Lung (tissue), 12 donors: ENCODE data around the gene MAST4. TPM values are rescaled to one million over a fixed set of nuclear protein-coding genes. Genes with fewer than 3 reads are reported as not detected.
A peak's percentile ranks its signal among the peaks of the same experiment; 100 is the strongest.

Experiments
- ATAC-seq: fragments of 200-7000 bp; cut with Tn5 transposase; one replicate; pipeline ENCODE4 v1.9.1; 2020; ENCODE audit warnings: moderate number of reproducible peaks; ENCODE audit not compliant: insufficient read depth, low FRiP score
- DNase-seq, 3 donors: peaks; one replicate each; pipeline ENCODE4 v3.0.0-alpha.2; 2013 to 2017
- H3K27ac ChIP-seq, 2 donors: one replicate each; pipeline ENCODE4 v1.5.1; 2013; ENCODE audit warnings: mild to moderate bottlenecking in 2 of 2, moderate library complexity in 2 of 2, control low read depth in 1 of 2, inconsistent platforms in 1 of 2, low read depth in 1 of 2, low read length in 1 of 2
- H3K27me3 ChIP-seq, 3 donors: one replicate each; pipeline ENCODE4 v1.5.1; 2013; ENCODE audit warnings: low read length in 2 of 3; ENCODE audit not compliant: control insufficient read depth in 3 of 3, insufficient read depth in 3 of 3
- H3K36me3 ChIP-seq, 4 donors: one replicate each; pipeline ENCODE4 v1.5.1; 2013; ENCODE audit warnings: low read length in 4 of 4, mild to moderate bottlenecking in 1 of 4, moderate library complexity in 1 of 4; ENCODE audit not compliant: control insufficient read depth in 4 of 4, insufficient read depth in 4 of 4
- H3K4me1 ChIP-seq, 5 donors: one replicate each; pipeline ENCODE4 v1.5.1; 2013; ENCODE audit warnings: low read length in 5 of 5, mild to moderate bottlenecking in 2 of 5, moderate library complexity in 1 of 5; ENCODE audit not compliant: control insufficient read depth in 5 of 5, insufficient read depth in 5 of 5
- H3K4me3 ChIP-seq: one replicate; pipeline ENCODE4 v1.5.1; 2013; ENCODE audit warnings: mild to moderate bottlenecking, control low read depth, moderate library complexity
- H3K9ac ChIP-seq, 2 donors: one replicate each; pipeline ENCODE4 v1.5.1; 2013; ENCODE audit warnings: low read length in 2 of 2, control low read depth in 1 of 2; ENCODE audit not compliant: insufficient read depth in 1 of 2
- H3K9me3 ChIP-seq, 4 donors: one replicate each; pipeline ENCODE4 v1.5.1; 2013; ENCODE audit warnings: low read length in 3 of 4, mild to moderate bottlenecking in 1 of 4, moderate library complexity in 1 of 4; ENCODE audit not compliant: control insufficient read depth in 4 of 4, insufficient read depth in 3 of 4
- WGBS, 2 donors: extraction: QIAGEN DNeasy Blood & Tissue Kit; methylation state at CpG; one replicate each; pipeline ENCODE4 v1.1.7; 2013; 5-methylcytosine and 5-hydroxymethylcytosine counted together
- polyA plus RNA-seq, 2 donors: library from polyadenylated mRNA; stranded (reverse); fragments of 200-250 nt; gene quantifications; one replicate each; pipeline ENCODE4 v1.2.1, GENCODE V29; 2013
- total RNA-seq, 2 donors: library from RNA; depleted of rRNA in 1 of 2; stranded (reverse); fragments of >200 nt in 1 of 2; gene quantifications; one replicate each; pipeline ENCODE4 v1.2.1, GENCODE V29; 2014 to 2021
- TF ChIP-seq, protein P1 (sequence below): IDR thresholded peaks from 2 replicates; pipeline ENCODE4 v1.5.1; 2012; ENCODE audit warnings: mild to moderate bottlenecking; ENCODE audit errors: control extremely low read depth, extremely low read depth
- donor health status: control.
- donor health status: control.
- donor health status: Bipolar disorder and iron deficiency.
- donor health status: healthy.
- donor health status: DM: yes; HTN: yes; CAD: no.

The MAST4 gene
- total and polyA plus RNA-seq, 4 donors = 13.9 to 153 (median 46.2) TPM

DNA sequence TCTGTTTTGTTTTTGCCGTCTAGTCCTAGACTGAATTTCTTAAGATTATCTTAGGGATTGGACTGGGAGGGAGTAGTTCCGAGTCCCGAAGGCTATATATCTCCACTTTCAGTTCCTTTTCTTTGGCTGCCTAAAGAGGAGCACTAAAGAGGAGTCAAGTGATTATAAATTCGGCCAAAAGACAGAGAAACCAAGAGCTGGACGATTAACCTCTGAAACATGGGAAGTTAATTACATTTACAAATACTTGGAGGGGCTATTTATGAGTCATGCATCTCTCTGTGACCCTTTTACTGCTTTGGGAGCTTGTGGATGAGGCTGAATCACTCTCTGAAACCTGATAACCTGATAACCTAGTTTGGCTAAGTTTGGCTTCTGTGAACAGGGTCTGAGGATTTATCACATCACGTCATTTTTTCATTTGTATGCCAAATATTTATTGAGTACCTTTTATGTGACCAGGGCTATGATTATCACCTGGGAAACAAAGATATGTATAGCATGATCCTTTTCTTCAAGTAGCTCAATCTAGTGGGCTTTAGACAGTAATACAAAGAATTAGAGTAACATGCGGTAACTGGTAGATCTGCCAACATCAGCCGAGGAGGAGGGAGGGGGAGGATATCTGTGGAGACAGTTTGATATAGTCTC is 419.5 kb downstream of the MAST4 start:
- DNase-seq (peak; percentile 23 to 77 (median 62)), ATAC-seq (peak; percentile 30)
- TF ChIP-seq, protein P1, sequence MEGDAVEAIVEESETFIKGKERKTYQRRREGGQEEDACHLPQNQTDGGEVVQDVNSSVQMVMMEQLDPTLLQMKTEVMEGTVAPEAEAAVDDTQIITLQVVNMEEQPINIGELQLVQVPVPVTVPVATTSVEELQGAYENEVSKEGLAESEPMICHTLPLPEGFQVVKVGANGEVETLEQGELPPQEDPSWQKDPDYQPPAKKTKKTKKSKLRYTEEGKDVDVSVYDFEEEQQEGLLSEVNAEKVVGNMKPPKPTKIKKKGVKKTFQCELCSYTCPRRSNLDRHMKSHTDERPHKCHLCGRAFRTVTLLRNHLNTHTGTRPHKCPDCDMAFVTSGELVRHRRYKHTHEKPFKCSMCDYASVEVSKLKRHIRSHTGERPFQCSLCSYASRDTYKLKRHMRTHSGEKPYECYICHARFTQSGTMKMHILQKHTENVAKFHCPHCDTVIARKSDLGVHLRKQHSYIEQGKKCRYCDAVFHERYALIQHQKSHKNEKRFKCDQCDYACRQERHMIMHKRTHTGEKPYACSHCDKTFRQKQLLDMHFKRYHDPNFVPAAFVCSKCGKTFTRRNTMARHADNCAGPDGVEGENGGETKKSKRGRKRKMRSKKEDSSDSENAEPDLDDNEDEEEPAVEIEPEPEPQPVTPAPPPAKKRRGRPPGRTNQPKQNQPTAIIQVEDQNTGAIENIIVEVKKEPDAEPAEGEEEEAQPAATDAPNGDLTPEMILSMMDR = no peak
- no peak overlapping the region for H3K4me3 ChIP-seq
- H3K27me3 ChIP-seq = no peaks in the 10 kb centered on the region
- 20 to 45% methylated on average over 8 of the region's 8 CpGs for WGBS, 2 donors
- peak overlapping the region; percentile 39 to 87 for H3K27ac ChIP-seq
- H3K9ac ChIP-seq = peak overlapping the region in 1 of 2 donors; percentile 89
- no peaks in the 10 kb centered on the region for H3K9me3 ChIP-seq
- H3K36me3 ChIP-seq = peaks cover 0 to 3% (median 0%) of the 10 kb centered on the region in 4 donors
- H3K4me1 ChIP-seq = peaks cover 15 to 63% (median 44%) of the 10 kb centered on the region in 5 donors

DNA sequence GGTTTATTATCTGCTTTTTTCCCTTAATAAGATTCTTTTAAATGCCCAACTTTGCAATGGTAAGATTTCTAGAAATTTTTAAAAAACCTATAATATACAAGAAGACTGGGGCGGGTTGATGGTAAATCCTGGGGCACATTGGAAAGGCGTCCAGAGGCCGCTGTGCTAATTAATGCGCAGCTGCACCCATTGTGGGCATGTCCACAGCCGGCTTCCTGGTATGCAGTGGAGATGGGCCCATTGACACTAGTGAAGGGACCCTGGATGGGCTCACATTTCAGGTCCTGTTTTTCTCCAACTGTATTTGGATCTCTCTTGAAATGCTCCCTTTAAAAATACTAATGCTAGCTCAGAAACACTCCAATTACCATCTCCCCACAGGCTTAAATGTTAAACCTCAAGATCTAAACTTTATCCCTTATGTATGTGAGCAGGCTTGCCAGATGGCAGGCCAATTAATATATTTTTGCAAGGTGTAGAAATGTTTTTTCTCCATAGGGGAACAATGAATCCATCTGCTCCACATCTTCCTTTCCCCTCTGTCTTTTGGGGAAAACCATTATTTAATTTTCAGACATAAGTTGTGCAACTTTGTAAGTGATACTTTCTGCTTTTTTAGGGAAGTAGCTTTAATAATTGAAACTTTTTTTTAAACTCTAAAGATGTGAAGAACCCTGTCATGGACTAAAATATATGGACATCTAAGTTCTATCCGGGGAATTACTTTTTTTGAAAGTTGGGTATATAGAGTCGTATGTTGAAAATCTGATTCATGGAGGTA is 423.1 kb downstream of the MAST4 start:
- DNase-seq (no peak), ATAC-seq (no peak)
- Histone ChIP-seq H3K4me1 (peaks cover 7 to 63% (median 33%) of the 10 kb centered on the region in 5 donors), H3K9me3 (no peaks in the 10 kb centered on the region), H3K27me3 (no peaks in the 10 kb centered on the region), H3K36me3 (no peaks in the 10 kb centered on the region), H3K4me3 (no peak overlapping the region), H3K9ac (no peak overlapping the region), H3K27ac (no peak overlapping the region)
- TF ChIP-seq, protein P1 = no peak
- WGBS, 2 donors = 84 to 92% methylated on average over 7 of the region's 7 CpGs

DNA sequence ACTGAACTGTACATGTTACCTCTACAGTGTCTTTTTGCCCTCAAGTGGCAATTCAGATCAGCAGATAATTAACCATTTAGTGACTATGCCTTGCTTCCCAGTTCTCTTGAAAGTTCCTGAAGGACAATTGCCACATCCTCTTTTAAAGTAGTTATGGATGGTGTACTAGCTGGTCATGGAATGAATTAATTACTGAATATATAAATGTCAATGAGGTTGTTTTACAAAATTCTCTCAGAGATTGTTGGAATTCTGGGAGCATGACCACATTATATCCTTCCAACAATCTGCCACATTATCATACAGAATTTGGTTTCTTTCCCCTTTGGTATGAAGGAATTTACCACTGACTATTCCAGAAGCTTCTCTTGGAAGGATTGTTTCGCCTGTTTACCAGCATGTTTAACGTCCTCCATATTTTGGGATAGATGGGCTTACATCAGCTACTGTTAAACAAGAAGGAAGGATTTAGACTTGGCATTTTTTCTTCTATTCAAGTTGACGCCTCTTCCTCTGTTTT is 424.0 kb downstream of the MAST4 start:
- DNase-seq = no peak
- Histone ChIP-seq H3K4me1 (peaks cover 7 to 54% (median 24%) of the 10 kb centered on the region in 5 donors), H3K4me3 (no peak overlapping the region), H3K27ac (peak overlapping the region in 1 of 2 donors; percentile 21), H3K36me3 (no peaks in the 10 kb centered on the region), H3K27me3 (no peaks in the 10 kb centered on the region), H3K9me3 (no peaks in the 10 kb centered on the region), H3K9ac (no peak overlapping the region)
- WGBS, 2 donors = 92 to 96% methylated on average over 3 of the region's 3 CpGs
- no peak for ATAC-seq
- TF ChIP-seq, protein P1 = no peak
